PC-9 (cell line): ENCODE measurements around the gene FAM98C. TPM values are rescaled to one million over a fixed set of nuclear protein-coding genes. Genes with fewer than 3 reads are reported as not detected.

ENCODE experiments used
- BruUV-seq: library from RNA; stranded (reverse); fragments of 400-500 nt; replicated peaks from 2 replicates; lab custom pipeline; 2021; lab: Mats Ljungman, UMichigan
- CTCF ChIA-PET: fragments of 300-600 bp; sonication (Branson Sonifier 250); formaldehyde crosslinking; loops from one replicate; lab custom pipeline; 2022; ENCODE audit warnings: antibody characterized with exemption; lab: Charles Lee
- POLR2A ChIA-PET: fragments of 300-600 bp; sonication (Branson Sonifier 250); formaldehyde crosslinking; loops from one replicate; lab custom pipeline; 2022; ENCODE audit warnings: antibody characterized with exemption; ENCODE audit not compliant: unreplicated experiment; lab: Charles Lee
- DNase-seq, 2 experiments: peaks; one replicate each; pipeline versions ENCODE4 v3.0.0 to v3.0.0-alpha.2; 2015 to 2022; ENCODE audit warnings: mixed read lengths in 1 of 2
- H2AFZ ChIP-seq: fragments of 200-600 bp; sonication (generic); 2 replicates; pipeline ENCODE4 v1.8.1; 2017; ENCODE audit warnings: antibody characterized with exemption
- H3F3A ChIP-seq: fragments of 200-600 bp; sonication (generic); 2 replicates; pipeline ENCODE4 v1.8.1; 2017; ENCODE audit warnings: antibody characterized with exemption, mild to moderate bottlenecking, low read depth; ENCODE audit not compliant: insufficient read depth
- H3K27ac ChIP-seq: fragments of 200-600 bp; sonication (generic); 2 replicates; pipeline ENCODE4 v1.6.1; 2016; ENCODE audit warnings: mixed run types
- H3K27me3 ChIP-seq: fragments of 200-600 bp; sonication (generic); 2 replicates; pipeline ENCODE4 v1.6.1; 2016; ENCODE audit warnings: low read depth, mixed run types; ENCODE audit not compliant: insufficient read depth
- H3K36me3 ChIP-seq: fragments of 200-600 bp; sonication (generic); 2 replicates; pipeline ENCODE4 v1.6.1; 2016; ENCODE audit warnings: low read depth, mixed run types
- H3K4me1 ChIP-seq: fragments of 200-600 bp; sonication (generic); replicated peaks from 2 replicates; pipeline ENCODE4 v1.6.1; 2016; ENCODE audit warnings: mixed run types; ENCODE audit not compliant: insufficient read depth
- H3K4me2 ChIP-seq: fragments of 200-600 bp; sonication (generic); 2 replicates; pipeline ENCODE4 v1.6.1; 2017; ENCODE audit warnings: mixed run types
- H3K4me3 ChIP-seq: fragments of 200-600 bp; sonication (generic); 2 replicates; pipeline ENCODE4 v1.6.1; 2016; ENCODE audit warnings: mixed run types
- H3K79me2 ChIP-seq: fragments of 200-600 bp; sonication (generic); 2 replicates; pipeline ENCODE4 v1.6.1; 2017; ENCODE audit warnings: low read depth, mixed run types
- H3K9me2 ChIP-seq: fragments of 200-600 bp; sonication (generic); 2 replicates; pipeline ENCODE4 v1.8.1; 2017; ENCODE audit warnings: mild to moderate bottlenecking; ENCODE audit not compliant: insufficient read depth
- H3K9me3 ChIP-seq: fragments of 200-600 bp; sonication (generic); 2 replicates; pipeline ENCODE4 v1.8.1; 2016; ENCODE audit warnings: low read depth; ENCODE audit not compliant: insufficient read depth
- H4K20me1 ChIP-seq: fragments of 200-600 bp; sonication (generic); 2 replicates; pipeline ENCODE4 v1.8.1; 2017; ENCODE audit not compliant: insufficient read depth
- CTCF ChIP-seq: fragments of 200-600 bp; sonication (generic); conservative IDR thresholded peaks from 2 replicates; pipeline ENCODE4 v1.6.1; 2017; ENCODE audit warnings: mixed run types, antibody characterized with exemption, mild to moderate bottlenecking, moderate library complexity
- EZH2 ChIP-seq: fragments of 200-600 bp; sonication (generic); IDR thresholded peaks from 2 replicates; pipeline ENCODE4 v1.8.0; 2017; ENCODE audit warnings: antibody characterized with exemption, low read depth
- intact Hi-C: fragments of 100-400 bp; cut with micrococcal nuclease; formaldehyde crosslinking; loops from one replicate; pipeline ENCODE4 v1.10.0; 2022; ENCODE audit not compliant: unreplicated experiment
- total RNA-seq: library from RNA; stranded (reverse); gene quantifications from 2 replicates; pipeline ENCODE4 v1.2.3, GENCODE V29; 2021

The FAM98C gene
- total RNA-seq, 1 experiment from 2014 or later = 15.8 TPM

- POLR2A ChIA-PET = interaction anchor here (0.6 kb wide), 3 partner anchors 12 to 71 kb away, joined by 4 to 12 read pairs (median 6); partner anchors contain the start of gene GGN
- DNase-seq = no peak
Measured at GRCh38 chr19:38375748-38376147, 27.1 kb upstream of the FAM98C start.

GRCh38 chr19:38376576-38376975, 26.3 kb upstream of the FAM98C start:
- Histone ChIP-seq H3K4me3 (0 out of 2 replicates have a peak overlapping the region, but pooled peaks have one; percentile 76), H3K27ac (no peak overlapping the region), H3K9me2 (no peaks in the 10 kb centered on the region), H3K4me1 (peaks cover 15% of the 10 kb centered on the region), H3K27me3 (no peaks in the 10 kb centered on the region), H3K9me3 (no peaks in the 10 kb centered on the region), H3K79me2 (peaks cover 36% of the 10 kb centered on the region), H3K36me3 (peaks cover 35% of the 10 kb centered on the region), H3F3A (peaks cover 5% of the 10 kb centered on the region), H2AFZ (no peak overlapping the region), H3K4me2 (peak overlapping the region; percentile 87), H4K20me1 (peaks cover 10% of the 10 kb centered on the region)
- POLR2A ChIA-PET = interaction anchor here (0.6 kb wide), 2 partner anchors 11 to 372 kb away, joined by 3 to 12 read pairs; partner anchors contain the start of gene GGN
- CTCF ChIA-PET = interaction anchor here (0.5 to 0.6 kb wide), 3 partner anchors 26 to 260 kb away, joined by 3 to 5 read pairs (median 4); partner anchors contain the start of gene FAM98C
- no peak for DNase-seq
- TF ChIP-seq CTCF (no peak), EZH2 (no peak)
- intact Hi-C loops = no loop called here
- BruUV-seq = no TSS peak

More at GRCh38 chr19:38375748-38376147, 27.1 kb upstream of the FAM98C start:
- BruUV-seq = no TSS peak
- no peaks in the 10 kb centered on the region for H3K27me3 ChIP-seq
- peaks cover 28% of the 10 kb centered on the region; the same call in 1 of the 2 replicates for H3K36me3 ChIP-seq
- H2AFZ ChIP-seq = no peak overlapping the region; the same call in 1 of the 2 replicates
- H3F3A ChIP-seq = peaks cover 5% of the 10 kb centered on the region
- peaks cover 15% of the 10 kb centered on the region for H3K4me1 ChIP-seq
- H3K4me2 ChIP-seq = peak overlapping the region; percentile 87
- no peak for TF ChIP-seq CTCF
- no peak for TF ChIP-seq EZH2
- no peak overlapping the region for H3K27ac ChIP-seq
- H3K9me3 ChIP-seq = no peaks in the 10 kb centered on the region
- intact Hi-C loops = no loop called here
- peak overlapping the region; percentile 76 for H3K4me3 ChIP-seq
- H4K20me1 ChIP-seq = peaks cover 10% of the 10 kb centered on the region
- no peaks in the 10 kb centered on the region for H3K9me2 ChIP-seq
- CTCF ChIA-PET = interaction anchor here (0.5 to 0.6 kb wide), 3 partner anchors 127 to 553 kb away, joined by 3 to 5 read pairs (median 4); no protein-coding TSS in a partner anchor
- H3K79me2 ChIP-seq = peaks cover 36% of the 10 kb centered on the region

DNA sequence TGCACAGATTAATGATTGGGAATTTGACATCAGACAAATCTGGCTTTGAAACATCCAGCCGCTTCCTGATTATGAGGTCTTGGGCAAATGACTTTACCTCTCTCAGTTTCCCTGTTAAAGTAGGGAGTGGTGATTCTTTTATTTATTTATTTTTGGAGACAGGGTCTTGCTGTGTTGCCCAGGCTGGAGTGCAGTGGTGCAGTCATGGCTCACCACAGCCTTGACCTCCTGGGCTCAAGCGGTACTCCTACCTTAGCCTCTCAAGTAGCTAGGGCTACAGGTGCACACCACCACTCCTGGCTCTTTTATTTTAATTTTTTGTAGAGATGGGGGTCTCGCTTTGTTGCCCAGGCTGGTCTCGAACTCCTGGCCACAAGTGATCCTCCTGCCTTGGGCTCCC, 25.8 kb upstream of the FAM98C start:
- H3K36me3 ChIP-seq = peaks cover 40% of the 10 kb centered on the region
- POLR2A ChIA-PET = no interaction called here
- no peaks in the 10 kb centered on the region for H3K9me2 ChIP-seq
- H3K27me3 ChIP-seq = no peaks in the 10 kb centered on the region
- peaks cover 36% of the 10 kb centered on the region for H3K79me2 ChIP-seq
- H2AFZ ChIP-seq = no peak overlapping the region
- peaks cover 10% of the 10 kb centered on the region for H4K20me1 ChIP-seq
- H3K9me3 ChIP-seq = no peaks in the 10 kb centered on the region
- H3K4me2 ChIP-seq = no peak overlapping the region
- H3K27ac ChIP-seq = no peak overlapping the region
- intact Hi-C loops = no loop called here
- H3F3A ChIP-seq = peaks cover 5% of the 10 kb centered on the region
- DNase-seq = no peak
- H3K4me3 ChIP-seq = no peak overlapping the region
- peaks cover 15% of the 10 kb centered on the region for H3K4me1 ChIP-seq
- no peak for TF ChIP-seq EZH2
- no peak for TF ChIP-seq CTCF
- no TSS peak for BruUV-seq
- CTCF ChIA-PET = no interaction called here
